GM12872 (cell line): ENCODE results near the gene SLC24A3.

Experiments
- TF ChIP-seq, protein P1 (sequence below): IDR thresholded peaks from 3 replicates; pipeline ENCODE4 v1.5.1; 2011; ENCODE audit warnings: low read depth, mild to moderate bottlenecking, low read length, moderate library complexity; ENCODE audit not compliant: insufficient read depth

Gene SLC24A3

DNA sequence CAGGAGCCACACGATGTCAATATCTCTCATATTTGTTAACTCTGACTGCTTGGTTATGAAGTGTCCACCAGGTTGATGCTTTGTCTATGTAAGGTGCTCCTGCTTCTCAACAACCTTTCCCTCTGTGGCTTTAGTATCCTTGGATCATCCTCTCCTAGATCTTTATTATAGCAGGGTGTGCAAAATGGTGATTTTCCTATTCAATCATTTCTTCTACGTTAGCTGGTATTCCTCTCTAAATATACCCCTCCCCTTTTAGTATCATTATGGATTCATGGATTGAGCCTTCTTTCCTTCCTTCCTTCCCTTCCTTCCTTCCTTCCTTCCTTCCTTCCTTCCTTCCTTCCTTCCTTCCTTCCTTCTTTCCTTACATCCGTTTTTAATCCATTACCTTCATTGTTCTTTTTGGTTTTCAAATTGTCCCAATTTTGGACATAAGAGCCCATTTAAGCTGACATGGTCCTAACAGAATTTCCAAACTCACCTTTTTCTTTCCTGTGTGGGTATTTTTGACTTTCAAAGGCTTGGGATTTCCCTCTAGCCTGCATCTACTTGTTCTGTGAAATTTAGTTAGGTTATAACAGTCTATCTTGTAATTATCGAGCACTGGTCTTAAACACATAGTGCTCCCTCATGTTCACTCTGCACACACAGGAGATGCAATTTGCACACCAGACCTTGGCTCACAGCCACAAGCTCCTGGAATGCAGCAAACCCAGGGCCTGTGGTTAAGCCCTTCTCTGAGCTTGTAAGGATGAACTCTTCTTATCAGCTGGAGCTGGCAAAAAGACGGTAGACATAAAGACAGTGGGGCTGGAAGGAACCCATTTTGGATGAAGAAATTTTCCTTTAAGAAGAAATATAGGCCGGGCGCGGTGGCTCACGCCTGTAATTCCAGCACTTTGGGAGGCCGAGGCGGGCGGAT, 109.9 kb downstream of the SLC24A3 start:
- TF ChIP-seq, protein P1, sequence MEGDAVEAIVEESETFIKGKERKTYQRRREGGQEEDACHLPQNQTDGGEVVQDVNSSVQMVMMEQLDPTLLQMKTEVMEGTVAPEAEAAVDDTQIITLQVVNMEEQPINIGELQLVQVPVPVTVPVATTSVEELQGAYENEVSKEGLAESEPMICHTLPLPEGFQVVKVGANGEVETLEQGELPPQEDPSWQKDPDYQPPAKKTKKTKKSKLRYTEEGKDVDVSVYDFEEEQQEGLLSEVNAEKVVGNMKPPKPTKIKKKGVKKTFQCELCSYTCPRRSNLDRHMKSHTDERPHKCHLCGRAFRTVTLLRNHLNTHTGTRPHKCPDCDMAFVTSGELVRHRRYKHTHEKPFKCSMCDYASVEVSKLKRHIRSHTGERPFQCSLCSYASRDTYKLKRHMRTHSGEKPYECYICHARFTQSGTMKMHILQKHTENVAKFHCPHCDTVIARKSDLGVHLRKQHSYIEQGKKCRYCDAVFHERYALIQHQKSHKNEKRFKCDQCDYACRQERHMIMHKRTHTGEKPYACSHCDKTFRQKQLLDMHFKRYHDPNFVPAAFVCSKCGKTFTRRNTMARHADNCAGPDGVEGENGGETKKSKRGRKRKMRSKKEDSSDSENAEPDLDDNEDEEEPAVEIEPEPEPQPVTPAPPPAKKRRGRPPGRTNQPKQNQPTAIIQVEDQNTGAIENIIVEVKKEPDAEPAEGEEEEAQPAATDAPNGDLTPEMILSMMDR, result no peak

GRCh38 chr20:19327401-19327800, 115.0 kb downstream of the SLC24A3 start:
- TF ChIP-seq, protein P1, result no peak

DNA sequence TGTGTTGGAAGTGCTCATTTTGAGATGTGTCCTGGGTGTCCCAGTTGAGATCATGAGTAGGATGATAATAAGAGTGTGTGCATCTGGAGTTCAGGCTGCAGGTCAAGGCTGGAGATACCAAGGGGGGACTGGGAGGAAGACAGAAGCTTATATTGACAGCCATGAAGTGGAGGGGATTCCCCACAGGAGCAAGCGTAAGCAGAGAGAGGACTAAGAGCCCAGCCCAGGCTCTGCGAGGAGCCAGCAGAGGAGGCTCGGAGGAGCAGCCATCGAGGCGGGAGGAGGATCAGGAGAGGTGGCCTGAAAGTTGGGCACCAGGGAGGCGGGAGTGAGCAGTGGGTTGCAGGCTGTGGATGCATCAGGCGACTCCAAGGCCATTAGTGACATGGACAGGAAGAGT, 116.2 kb downstream of the SLC24A3 start:
- TF ChIP-seq, protein P1, result no peak

DNA sequence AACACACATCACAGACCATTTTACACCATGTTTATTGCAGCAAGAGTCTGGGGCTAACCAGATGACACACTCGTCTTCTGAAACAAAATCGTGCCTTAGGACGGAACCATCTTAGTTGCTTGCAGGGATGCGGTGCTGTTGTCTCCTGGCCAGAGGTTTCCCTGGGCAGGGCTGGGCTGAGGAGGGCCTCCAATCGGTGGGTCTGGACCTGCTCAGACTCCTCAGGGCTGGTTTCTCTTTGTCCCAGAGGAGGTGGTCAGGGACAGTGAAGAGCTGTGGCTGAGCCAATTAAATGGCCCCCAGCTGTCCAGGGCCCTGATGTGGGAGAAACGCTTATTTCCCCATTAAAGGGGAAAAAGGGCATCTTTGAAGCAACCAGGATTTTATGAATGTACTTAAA, 117.6 kb downstream of the SLC24A3 start:
- TF ChIP-seq, protein P1, result no peak

- TF ChIP-seq, protein P1, result no peak
Observed at GRCh38 chr20:19330731-19331130, 118.3 kb downstream of the SLC24A3 start.

- TF ChIP-seq, protein P1, result no peak
Observed at GRCh38 chr20:19333563-19333962, 121.1 kb downstream of the SLC24A3 start.

GRCh38 chr20:19335341-19335740, 122.9 kb downstream of the SLC24A3 start:
- TF ChIP-seq, protein P1, result no peak
